Ecto neural progenitor cell (in vitro differentiated cells): ENCODE results near the gene MPST.
A peak's percentile ranks its signal among the peaks of the same experiment; 100 is the strongest.
"Not testable (repeated sequence)": the region's sequence is repeated elsewhere in the genome, so short reads cannot be mapped to it uniquely, and the experiment has no call there.

Experiments
- DNase-seq: peaks from one replicate; pipeline ENCODE4 v3.0.0-alpha.2; 2018; ENCODE audit warnings: low spot score

Gene MPST

DNA sequence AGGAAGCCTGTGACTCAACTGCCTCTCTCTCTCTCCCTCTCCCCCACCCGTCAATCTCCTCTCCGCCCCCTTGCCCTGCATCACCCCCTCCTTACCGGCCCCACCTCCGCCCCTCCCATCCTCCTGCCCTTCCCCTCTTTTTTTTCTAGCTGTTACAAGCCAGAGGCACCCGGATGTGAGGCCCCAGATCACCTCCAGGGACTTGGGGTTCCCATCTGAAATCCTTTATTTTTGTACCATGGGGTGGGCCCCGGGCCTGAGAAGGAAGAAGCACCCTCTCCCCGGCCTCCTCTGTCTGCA is 42.8 kb downstream of the MPST start:
- no peak for DNase-seq

- DNase-seq: no peak
Observed at GRCh38 chr22:37062702-37063381, 43.3 kb downstream of the MPST start.

GRCh38 chr22:37063431-37064420 is 44.2 kb downstream of the MPST start:
- no peak for DNase-seq

GRCh38 chr22:37064553-37064952 is 45.0 kb downstream of the MPST start:
- no peak for DNase-seq

- DNase-seq: no peak
Observed at GRCh38 chr22:37065180-37065579, 45.6 kb downstream of the MPST start.

DNA sequence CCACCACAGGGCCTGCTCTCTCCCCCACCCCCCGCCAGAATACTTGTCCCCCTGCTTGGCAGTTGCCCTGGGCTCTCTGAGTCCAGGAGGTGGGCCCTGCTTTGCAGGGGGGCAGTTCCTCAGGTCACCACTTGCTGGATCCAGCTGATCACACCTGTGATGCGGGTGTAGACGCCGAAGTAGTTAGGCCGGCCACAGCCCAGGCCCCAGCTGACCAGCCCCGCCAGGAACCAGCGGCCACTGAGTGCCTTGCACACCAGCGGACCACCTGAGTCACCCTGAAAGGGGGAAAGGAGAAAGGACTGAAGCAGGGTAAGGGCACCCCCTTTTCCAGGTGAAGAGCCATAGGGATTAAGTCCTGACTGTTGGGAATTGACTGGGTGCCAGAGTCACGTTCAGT is 46.4 kb downstream of the MPST start:
- no peak for DNase-seq

DNA sequence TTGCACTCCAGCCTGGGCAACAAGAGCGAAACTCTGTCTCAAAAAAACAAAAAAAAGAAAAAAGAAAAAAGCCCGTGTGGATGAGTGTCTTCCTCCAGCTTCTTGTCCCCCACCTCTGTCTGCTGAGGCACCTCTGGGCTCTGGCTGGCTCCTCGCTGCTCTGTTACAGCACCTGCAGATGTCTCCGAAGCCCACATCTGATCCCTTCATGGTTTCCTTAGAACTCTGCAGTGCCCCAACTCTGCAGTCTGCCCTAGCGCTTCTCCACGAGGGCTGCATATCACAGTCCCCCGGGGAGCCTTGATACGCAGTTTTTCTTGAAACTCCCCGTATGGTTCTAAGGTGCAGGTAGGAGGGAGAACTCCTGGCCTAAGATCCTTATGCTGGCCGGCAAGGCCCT is 47.9 kb downstream of the MPST start:
- DNase-seq: no peak

DNA sequence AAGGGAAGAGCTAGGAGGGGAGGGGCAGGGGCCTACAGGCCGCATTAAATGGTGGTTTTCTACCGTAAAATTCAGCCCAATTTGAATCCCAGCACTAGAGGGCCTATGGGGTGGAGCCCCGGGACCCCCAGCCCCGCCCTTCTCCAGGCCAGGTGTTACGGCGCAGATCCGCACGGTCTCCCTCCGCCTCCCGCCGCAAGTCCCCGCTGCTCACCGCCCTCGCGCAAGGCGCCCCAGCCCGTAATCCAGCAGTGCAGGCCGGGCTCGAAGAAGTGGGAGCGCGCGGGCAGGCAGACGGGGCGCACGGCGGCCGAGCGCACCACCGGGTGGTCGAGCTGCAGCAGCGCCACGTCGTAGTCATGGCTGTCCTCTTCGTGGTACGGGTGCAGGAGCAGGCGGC is 49.3 kb downstream of the MPST start:
- peak; percentile 71 for DNase-seq

DNA sequence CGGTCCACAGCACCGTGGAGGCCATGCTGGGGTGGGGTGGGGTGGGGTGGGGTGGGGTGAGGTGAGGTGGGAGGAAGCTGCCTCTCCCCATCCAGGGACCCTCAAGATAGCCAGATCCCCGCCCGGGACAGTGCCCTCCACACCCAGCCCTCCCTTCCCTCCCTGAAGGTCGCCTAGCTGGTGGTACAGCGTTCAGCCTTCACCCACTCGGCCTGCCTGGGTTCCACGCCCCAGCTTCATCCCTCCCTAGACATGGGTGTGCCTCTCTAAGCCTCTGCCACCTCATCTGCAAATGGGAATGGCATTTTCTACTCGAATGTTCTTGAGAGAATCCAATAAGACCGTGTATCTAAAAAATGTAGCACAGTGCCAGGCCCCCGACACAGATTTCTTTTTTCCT is 49.8 kb downstream of the MPST start:
- no peak for DNase-seq

- no peak for DNase-seq
Observed at GRCh38 chr22:37069719-37070118, 50.2 kb downstream of the MPST start.

- no peak for DNase-seq
Observed at GRCh38 chr22:37070334-37070733, 50.8 kb downstream of the MPST start.

DNA sequence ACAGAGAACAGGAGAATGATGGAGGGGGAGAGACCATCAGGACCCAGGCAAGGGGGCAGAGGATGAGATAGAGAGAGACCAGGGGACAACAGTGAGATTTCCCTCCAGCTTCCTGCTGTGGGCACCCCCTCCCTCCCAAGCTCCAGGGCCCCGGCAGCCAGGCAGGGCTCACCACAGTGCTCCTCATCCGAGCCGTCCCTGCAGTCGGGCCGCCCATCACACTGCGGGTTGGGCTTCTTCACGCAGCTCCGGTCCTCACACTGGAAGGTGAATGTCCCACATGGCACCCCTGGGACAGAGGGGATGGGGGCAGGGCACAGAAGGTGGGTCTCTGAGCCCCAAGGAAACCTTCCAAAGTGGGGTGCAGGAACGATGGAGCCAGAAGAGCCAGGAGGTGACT is 51.2 kb downstream of the MPST start:
- no peak for DNase-seq

DNA sequence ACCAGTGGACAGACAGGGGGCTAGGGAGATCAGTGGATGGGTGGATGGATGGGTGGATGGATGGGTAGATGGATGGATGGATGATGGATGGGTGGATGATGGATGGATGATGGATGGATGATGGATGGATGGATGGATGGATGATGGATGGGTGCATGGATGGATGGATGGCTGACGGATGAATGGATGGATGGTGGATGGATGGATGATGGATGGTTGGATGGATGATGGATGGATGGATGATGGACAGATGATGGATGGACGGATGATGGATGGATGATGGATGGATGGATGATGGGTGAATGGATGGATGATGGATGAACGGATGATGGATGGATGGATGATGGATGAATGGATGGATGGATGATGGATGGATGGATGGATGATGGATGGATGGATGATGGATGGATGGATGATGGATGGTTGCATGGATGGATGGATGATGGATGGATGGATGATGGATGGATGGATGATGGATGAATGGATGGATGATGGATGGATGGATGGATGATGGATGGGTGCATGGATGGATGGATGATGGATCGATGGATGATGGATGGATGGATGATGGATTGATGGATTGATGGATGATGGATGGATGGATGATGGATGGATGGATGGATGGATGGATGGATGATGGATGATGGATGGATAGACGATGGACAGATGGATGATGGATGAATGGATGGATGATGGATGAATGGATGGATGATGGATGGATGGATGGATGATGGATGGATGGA is 52.5 kb downstream of the MPST start:
- DNase-seq: not testable (repeated sequence)

DNA sequence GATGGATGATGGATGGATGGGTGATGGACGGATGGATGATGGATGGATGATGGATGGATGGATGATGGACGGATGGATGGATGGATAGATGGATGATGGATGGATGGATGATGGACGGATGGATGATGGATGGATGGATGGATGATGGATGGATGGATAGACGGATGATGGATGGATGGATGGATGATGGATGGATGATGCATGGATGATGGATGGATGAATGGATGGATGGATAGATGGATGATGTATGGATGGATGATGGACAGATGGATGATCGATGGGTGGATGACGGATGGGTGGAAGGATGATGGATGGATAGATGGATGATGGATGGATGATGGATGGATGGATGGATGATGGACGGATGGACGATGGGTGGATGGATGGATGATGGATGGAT is 53.1 kb downstream of the MPST start:
- no peak for DNase-seq

DNA sequence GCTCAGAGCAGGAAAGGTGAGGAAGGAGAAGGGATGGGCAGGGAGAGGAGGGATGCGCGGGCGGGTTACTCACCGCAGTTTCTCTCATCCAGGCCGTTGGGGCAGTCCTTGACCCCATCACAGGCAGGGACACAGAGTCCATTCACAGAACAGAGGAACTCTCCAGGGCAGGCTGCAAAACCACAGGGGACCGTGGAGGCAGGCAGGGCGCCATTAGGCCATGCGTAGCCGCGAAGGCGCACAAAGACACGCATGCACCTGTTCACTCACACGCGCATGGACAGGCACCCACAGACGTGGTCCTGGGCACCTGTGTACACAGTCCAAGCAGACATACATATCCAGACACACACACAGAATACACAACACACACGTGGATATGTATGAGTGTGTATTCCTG is 55.0 kb downstream of the MPST start:
- DNase-seq: no peak

- no peak for DNase-seq
Observed at GRCh38 chr22:37075046-37075445, 55.5 kb downstream of the MPST start.

GRCh38 chr22:37075822-37076433 is 56.4 kb downstream of the MPST start:
- DNase-seq: no peak

DNA sequence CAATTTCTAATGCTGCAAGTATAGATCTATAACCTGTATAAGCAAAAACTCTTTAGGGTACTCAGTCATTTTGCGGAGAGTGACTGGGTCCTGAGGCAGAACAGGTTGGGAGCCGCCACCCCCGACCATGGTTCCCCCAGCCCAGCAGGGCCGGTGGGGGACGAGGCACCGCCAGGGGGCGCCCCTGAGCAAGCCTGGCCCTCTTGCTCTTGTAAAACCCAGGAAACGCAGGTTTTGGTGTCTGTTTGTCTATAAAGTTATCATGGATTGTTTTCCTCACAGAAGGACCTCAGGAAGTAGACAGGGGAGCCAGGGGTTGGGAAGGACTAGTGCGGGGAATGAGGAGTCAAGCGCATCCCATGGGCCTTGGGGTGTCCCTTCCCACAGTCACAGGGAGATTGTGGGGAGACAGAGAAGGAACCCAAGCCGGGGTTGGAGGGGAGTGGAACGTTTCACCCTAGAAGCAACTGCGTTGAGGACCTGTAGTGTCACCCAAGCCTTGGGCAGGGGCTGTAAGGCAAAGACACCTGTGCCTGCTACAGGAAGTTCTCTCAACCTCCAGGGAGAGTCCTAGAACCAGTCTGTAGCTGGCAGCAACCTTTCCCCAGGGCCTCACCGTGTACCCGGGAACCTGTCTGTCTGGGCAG is 58.4 kb downstream of the MPST start:
- DNase-seq: peak; percentile 86

GRCh38 chr22:37079158-37079557 is 59.6 kb downstream of the MPST start:
- DNase-seq: no peak
